GM19455 (cell line): Measurements from ENCODE around the gene HDAC9.

Source experiments
- ATAC-seq: cut with Tn5 transposase; IDR thresholded peaks from one replicate; pipeline ENCODE4 v1.9.1; 2021; ENCODE audit not compliant: unreplicated experiment

Gene HDAC9

DNA sequence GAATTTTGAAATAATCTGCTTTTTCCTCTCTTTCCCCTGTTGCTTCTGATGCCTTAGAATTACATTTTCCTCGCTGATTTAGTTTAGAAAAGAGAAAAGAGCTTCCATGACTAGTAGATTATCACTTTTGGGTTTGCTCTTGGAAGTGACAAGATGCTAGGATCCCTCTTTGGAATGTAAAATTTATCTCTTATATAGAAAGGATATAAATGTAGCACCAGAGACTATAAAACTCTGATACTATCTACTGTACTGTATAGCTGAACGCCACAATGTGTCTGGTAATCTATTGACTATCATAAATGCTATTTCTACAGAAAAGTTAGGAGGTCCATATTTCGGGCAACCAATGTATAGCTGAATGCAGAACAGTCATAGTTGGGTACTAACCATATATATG is 1.1 kb upstream of the HDAC9 start:
- ATAC-seq = no peak

DNA sequence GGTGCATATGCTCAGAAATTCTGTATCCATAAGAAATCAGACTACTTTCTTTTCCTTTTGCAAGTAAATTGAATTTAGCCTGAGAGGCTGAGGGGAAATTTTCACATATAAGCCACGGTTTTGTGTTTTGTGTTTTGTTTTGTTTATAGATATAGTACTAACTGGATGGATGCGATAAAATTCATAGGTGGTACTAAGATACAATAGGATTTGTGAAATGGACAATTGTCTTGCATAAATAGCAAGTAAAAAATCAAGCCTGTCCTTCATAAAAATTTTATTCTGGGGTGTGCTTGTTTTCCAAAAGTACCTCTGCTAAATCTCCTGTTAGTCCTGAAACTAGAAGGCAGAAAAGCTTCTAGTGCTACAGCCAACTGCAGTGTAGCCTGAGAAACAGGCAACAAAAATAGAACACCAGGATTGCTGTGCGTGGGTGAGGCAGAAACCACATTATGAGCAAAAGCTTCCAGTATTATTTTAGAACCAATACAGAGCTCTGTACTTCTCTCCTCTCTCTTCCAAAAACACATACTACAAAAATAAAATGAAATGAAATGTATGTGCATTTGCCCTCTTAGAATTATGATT is 634 bp upstream of the HDAC9 start:
- peak; percentile 30 for ATAC-seq

DNA sequence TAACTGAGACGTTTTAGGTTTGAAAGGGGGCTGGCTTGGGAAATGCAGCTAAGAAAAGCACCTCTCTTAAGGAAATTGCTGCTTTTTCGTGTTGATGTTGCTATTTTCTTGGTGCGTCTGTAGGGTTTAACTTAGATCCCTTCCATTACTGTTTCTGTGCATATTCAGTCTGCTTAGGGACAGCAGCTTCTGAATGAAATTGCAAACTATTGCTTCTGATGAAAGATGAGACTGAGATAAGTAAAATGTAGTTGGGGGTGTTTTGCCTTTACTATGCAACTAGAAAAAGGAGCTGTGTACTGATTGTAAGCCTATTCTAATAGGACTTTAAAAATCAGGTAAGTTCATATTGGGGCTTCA is 772 bp downstream of the HDAC9 start:
- ATAC-seq = peak; percentile 13

DNA sequence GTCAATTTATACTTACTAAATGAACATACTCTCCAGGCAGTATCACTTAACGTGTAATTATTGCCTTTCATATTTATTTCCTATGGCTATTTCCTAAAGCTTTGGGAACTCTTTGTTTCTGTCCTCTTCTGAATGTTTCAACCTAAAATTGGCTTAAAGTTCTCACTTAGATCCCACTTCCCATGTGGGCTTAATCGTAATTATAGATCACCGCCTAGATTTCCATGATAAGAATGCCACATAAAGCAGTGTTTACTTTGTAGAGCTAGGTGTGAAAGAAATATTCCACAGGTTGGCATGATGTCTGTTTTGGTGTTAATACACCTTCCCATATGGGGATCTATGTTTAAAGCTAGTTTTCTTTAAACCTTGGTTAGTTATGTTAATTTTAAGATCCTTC is 1.5 kb downstream of the HDAC9 start:
- ATAC-seq = no peak

DNA sequence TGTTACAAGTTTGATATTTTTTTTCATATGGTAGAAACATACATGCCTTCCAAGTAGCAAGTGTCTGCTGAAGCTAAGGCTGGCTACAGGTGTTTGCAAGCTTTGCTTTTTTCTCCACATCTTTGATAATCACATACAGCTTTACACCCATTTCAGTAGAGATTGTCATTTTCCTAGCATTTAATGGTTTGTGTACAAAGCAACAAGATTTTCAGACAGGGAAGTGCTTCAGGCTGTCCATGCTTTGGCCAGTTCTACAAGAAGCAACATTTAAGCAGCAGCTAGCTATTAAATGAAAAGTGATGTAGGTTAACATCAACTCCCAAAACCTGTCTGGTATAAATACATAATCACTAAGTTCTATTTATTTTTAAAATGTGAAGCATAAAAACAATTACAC is 2.3 kb downstream of the HDAC9 start:
- ATAC-seq = no peak

DNA sequence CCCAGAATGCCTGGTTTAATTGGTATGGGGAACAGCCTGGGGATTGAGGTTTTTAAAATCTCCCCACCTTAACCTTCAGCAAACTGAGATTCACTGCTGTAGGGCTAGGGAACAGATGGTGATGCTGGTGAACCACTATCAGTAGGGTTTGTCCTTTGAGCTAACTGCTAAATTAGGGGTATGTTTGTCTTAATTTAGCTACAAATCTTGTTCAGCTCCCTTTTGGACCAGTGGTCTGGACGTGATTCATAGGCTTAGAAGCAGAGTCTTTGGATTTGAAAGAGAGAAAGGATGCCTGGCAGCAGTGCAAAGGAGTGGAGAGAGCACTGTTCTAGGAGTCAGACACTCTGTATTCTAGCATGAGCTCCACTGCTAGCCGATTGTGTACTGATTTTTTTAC is 2.8 kb downstream of the HDAC9 start:
- ATAC-seq = no peak

DNA sequence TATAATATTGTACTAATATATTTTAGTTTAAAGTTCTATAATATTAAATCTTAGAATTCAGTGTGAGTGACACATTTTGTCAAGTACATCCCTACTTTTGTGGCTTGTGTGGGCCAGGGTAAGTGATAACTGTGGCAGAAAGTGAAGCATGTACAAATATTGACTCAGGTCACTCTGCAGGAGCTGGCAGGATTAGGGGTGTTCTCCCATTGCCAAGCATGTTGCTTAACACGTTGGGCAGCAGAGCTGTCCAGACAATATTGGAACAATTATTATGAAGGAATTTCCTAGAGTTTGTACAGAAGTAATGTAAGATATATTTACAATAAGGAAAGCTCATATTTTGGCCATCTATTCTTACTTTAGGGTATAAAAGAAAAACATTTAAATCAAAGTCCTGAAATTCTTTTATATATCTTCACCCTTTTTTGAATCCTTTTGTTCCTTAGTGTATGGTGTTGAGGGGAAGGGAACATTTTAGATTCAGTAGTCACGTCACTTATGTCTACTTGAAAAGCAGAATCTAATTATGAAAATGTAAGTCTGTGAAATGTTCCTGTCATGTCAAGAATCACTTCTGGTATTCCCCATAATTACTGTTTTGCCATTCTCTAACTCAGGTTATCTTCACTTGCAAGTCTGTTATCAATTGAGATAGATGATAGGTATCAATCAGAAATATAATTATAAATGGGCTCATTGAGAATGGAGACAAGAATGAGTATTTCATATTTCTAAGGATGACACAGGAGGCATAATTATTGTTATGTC is 4.0 kb downstream of the HDAC9 start:
- ATAC-seq = no peak

DNA sequence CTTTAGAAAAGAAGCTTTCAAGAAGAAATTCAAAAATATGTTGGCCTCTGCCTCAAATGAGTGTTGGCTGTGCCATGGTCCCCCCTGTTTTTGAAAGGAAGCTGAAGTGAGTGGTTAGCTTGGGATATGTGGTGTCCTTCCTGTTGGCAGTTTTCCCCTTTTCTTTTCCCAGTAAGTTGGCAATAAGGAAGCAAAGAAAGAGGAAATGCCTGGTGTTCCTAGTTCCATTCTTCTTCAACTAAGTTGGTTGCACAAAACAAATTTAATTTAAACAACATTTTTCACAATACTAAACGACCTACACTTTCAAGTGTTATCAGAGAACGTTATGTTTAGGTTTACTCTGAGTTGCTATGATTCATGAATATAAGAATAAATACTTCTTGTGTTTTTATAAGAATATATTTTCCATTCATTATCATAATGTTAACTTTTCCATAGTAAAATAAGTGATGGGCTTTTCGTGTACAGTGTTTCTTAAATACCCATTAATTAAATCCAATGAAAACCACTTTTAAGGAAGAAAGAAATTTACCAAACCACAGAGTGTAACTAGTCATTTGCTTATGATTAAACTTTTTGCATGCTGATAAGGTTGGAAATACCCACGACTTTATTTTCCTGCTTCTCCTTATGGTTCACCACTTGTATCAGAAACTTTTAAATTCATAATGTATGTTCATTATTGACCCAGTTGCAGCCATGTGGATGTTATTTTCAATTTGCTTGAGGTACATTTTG is 7.7 kb downstream of the HDAC9 start:
- ATAC-seq = no peak

DNA sequence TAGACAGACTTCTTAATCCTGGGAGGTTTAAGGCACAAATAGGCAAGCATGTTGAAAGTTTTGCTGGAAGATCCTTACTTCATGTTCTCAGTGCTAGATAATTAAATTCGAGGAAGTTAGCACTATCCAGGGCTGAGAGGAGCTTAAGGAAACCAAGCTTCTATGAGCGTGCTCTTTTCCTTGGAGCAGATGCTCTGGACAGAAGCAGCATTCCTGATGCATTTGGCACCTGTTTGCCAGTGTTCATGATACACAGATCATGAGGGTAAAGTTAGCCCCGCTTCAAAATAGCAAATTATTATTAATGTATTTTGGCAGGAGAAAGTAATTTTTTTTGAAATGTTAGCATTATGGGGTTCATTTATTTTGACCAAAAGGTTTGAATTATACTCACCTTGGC is 9.4 kb downstream of the HDAC9 start:
- no peak for ATAC-seq

DNA sequence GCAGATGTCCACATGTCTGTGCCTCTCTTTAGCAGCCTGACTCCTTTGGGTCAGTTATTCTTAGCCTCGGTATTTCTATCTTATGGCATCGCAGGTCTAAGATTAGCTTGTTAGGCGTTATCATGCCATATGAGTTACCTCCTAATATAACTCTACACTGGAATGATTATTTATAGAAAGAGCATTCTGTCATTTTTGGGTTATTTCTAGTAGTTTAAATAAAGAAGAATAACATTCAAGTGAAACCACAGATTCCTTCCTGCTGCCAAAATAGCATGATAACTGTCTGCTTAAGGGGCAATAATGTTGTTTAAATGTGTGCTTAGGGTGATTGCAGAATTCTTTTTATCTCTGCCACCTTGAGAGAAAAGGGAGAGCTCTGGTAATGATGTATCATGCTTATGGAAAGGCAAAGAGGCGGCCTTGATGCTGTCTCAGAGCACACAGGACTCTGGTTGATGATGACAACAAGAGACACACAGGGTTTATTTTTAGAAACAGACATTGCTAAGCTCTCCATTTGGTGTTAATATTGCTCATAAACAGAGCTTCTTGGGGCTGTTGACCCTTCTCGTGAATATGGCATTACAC is 10.4 kb downstream of the HDAC9 start:
- peak; percentile 41 for ATAC-seq

DNA sequence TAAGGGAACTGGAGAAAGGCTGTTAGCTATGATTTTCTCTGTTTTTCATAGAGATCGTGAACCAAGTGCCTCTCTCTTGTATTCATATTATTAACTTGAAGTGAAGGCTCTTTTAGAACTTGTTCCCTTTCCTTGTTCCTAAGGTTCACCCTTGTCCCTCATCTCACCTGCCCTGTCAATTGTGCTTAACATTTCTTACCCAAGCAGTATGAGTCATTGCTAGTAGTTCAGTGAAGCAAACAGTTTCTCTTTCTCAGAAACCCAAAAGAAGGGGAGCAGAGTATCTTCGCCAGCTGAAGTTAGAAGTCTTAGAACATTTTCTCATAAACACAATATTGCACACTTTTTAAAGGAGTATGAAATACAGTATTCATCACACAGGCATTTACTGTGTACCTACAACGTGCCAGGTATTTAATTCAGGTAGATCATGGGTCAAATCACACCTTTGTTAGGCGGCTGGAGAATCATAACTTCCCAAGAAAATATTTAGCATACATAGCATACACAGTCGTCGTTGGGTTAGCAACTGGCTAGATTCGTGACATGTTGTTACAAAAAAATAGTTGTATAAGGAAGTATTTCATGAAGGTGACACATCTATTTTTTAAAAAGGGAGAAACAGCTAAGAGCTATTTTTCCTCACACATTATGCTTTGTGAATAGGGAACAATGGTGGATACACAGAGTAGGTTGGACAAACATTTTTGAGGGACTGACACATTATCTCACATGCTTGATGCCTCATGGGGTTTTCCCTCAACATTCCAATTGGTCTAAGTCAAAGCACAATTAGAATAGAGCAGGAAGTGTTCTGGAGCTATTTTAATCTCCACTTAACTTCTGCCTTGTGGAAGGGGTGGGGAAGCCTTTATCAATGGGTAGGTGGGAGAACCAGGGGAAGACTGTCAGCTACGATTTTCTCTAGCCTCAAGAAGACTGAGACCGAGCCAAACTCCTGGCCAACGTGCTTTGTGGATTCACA is 13.2 kb downstream of the HDAC9 start:
- peak; percentile 88 for ATAC-seq

DNA sequence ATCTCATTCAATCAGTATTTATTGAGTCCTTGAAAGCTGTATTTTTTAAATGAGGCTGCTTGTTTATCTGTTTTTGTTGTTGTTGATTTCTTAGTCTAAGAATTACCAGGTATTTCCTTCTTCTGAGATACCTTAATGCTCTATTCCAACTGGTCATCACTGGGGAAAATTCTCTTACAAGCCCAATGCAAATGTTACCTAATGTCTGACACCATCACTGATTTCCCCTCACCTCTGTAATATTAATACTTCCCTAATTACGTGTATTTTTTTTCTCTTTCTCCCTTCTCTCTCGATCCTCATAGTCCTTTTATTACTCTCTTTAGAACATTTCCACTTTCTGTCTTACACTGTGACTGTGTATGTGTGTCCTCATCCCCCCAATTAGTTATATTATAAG is 13.9 kb downstream of the HDAC9 start:
- peak; percentile 4 for ATAC-seq

DNA sequence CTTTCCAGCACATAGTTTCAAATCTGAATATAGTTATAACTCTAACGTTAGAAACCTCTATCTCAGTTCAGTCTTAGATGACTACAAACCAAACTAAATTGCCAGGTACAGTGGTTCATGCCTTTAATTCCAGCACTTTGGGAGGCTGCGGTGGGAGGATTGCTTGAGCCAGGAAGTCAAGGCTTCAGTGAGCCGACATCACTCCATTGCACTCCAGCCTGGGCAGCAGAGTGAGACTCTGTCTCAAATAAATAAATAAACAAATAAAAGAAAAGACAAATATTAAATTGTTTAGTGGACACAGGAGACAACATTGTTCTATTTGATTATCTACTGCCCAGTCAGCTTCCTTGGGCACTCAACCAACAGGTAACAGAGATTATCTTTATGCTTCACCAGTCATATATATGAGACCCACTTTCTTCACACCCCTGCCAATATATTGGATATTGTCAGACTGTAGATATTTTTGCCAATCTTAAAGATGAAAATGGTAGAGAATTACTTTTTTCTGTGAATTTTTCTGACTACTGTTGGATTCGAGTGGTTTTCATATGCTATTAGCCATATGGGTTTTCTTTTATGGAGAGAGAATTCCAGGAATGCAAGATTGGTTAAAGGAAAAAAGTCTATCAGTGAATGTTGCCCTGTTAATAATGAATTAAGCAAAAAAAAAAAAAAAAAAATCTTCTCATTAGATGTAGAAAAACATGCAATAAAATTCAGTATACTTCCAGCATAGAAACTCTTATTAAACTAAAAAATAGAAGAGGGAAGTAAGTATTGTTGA is 16.0 kb downstream of the HDAC9 start:
- no peak for ATAC-seq

DNA sequence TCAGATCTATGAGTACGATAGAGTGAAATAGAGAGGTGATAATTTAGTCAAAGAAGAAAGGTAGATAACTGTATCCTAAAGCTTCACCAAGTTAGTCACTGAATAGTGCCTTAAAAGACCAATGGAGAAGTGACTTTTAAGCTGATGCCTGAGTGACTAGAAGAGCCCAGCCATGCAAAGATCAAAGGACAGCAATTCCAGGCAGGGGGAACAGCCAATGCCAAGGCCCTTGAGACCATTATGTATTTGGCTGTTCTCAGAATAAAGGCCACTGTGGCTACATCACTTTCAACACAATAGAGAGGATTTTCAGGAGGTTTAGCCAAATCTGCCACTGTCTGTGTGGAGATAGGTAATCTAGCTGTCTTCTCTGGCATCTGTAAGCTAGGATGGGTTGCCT is 17.8 kb downstream of the HDAC9 start:
- ATAC-seq = no peak

DNA sequence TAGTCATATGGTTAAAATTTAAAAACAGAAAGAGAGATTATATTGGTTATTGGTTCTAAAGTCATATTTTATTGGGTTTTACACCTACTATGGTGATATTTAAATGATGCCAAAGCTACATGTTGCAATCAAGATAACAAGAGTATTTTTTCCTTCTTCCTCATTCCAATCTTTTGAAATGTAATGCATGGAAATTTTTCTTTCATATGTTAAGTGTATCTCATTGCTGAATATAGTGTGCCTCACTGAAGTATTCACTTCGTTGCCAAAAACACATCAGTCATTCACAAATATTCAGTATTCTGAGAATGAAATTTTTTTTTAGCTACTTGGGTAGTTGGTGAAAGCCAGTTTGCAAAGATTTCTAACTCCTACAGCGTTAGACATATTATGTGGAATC is 19.5 kb downstream of the HDAC9 start:
- ATAC-seq = no peak

DNA sequence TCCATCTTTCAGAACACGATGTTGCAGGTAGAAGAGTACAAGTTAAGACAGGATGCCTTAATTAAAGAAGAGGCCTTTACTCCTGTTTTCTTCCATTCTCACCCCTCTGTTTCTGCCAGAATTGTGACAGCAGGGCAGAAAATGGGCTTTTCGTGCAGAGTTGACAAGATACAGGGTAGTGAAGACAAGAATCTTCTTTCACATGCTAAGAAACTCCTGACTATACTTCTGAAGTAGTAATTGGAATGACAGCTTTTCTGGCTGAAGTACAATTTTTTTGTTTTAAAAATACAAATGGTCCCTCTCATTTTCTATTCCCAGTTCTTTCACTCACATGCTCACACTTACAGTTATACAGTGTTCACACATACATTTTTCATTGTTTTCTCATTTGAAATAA is 22.1 kb downstream of the HDAC9 start:
- ATAC-seq = no peak

DNA sequence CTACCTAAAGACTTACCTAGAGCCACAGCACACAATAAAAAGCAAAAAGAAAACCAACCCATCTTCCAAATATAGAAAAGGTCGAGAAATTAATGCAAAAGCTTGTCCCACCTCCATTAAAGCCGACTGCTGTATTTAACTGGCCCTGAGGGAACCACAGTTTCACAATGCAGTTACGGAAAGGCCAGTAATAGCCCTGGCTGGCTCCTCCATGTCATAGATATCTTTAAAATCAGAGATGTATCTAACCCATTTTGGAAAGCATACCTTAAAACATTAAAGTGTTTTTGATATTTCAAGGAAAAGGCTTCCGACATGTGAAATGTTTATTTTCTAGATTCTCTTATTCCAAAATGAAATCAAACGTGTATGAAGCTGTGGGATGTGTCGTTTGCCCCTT is 23.0 kb downstream of the HDAC9 start:
- ATAC-seq = no peak

DNA sequence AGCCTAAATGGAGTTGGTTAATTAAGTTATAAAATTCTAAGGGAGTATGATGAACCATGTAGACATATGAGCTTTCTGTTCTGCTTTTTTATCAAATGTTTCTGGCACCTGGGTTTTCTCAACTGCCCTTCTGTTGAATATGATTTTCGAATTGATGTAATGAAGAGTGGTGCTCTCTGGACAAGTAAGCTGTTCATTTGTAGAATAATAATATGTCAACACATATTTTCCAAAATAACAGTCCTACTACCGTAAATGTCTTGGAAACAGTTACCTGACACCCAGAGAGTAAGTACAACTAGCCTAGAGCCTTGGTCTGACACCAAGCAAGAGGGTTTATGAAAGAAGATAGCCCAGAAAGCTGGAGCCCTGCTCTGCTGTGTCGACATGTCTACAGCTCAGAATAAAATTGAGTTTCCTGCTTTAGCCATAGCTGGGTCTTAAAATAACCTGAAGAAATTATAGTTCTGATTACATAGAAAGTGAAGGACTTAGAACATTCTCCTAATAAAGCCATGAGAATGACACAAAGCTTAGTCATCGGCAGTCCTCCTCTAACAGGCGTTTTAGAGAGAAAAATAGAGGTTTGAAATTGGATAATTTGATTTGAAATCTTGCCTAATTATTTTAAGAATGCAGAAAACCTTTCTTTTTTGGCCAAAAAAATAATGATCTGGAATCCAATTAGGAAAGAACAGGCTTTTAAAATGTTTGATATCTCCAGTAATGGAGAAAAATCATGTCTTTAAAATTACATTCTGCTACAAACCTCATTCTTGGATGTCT is 25.1 kb downstream of the HDAC9 start:
- peak; percentile 63 for ATAC-seq

DNA sequence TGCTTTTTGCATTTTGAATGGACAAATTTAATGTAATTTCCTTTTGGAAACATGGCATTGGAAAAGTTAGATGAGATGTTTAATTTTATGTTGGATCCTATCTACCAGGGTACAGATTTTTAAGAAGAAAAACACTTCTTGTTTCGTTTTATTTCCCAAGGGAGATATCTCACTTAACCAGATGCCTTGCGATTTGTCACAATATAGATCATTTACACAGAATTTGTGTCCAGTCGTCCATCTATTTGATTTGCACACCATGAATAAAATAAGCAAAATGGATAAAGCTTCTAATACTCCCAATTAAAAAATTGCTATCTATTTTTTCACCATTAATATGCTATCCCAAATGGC is 25.7 kb downstream of the HDAC9 start:
- no peak for ATAC-seq
